ENCODE data around the gene ARL6IP4. TPM values are rescaled to one million over a fixed set of nuclear protein-coding genes. Genes with fewer than 3 reads are reported as not detected.

Gene ARL6IP4
- polyA plus RNA-seq, 2 of the 4 experiments (the other 2 are of a cell fraction) = 208 to 209 TPM

- Histone ChIP-seq H3K4me1 (peaks cover 32% of the 10 kb centered on the region), H3K4me2 (no peak overlapping the region), H3K4me3 (no peak overlapping the region), H3K9me3 (no peaks in the 10 kb centered on the region), H3K27ac (peak overlapping the region; percentile 59 to 84; a peak in 4 of 6 replicates)
- CTCF ChIA-PET = interaction anchor here (0.6 kb wide), 1 partner anchor 29 kb away, joined by 3 read pairs; no protein-coding TSS in a partner anchor
- POLR2A ChIA-PET = no interaction called here
- no peak for ATAC-seq
- FAIRE-seq = no peak
- TF ChIP-seq TFCP2L1 (CRISPR knock-in tag; IDR thresholded peaks at IDR 0.05) (no peak), HOXB13 (CRISPR knock-in tag; IDR thresholded peaks at IDR 0.05; ENCODE audit: low read depth) (no peak), RCOR1 (IDR thresholded peaks at IDR 0.05; ENCODE audit: low read depth, low read length) (no peak), BCL3 (IDR thresholded peaks at IDR 0.05) (no peak), USF2 (IDR thresholded peaks at IDR 0.05) (no peak), SREBF2 (IDR thresholded peaks at IDR 0.05) (no peak), MAX (IDR thresholded peaks at IDR 0.05) (no peak), ESRRA (IDR thresholded peaks at IDR 0.05; ENCODE audit: borderline replicate concordance, low read length) (no peak), CBX8 (IDR thresholded peaks at IDR 0.05) (no peak), JUN (IDR thresholded peaks at IDR 0.05) (no peak), MYC (IDR thresholded peaks at IDR 0.05; ENCODE audit: borderline replicate concordance, low read length) (no peak), POLR2A (IDR thresholded peaks at IDR 0.05; ENCODE audit: low read length) (no peak), RAD21 (conservative IDR thresholded peaks at IDR 0.05 in 1 of 2, IDR thresholded peaks at IDR 0.05 in 1 of 2) (no peak), JUNB (IDR thresholded peaks at IDR 0.05) (no peak), E2F6 (IDR thresholded peaks at IDR 0.05; ENCODE audit: borderline replicate concordance, low read depth) (no peak), FOSB (CRISPR knock-in tag; IDR thresholded peaks at IDR 0.05) (no peak), ZSCAN20 (CRISPR knock-in tag; IDR thresholded peaks at IDR 0.05) (no peak)
- no peak for DNase-seq (ENCODE audit: low read depth in 1 of 2, low spot score in 1 of 2)
- WGBS (ENCODE audit: missing lambda C conversion rate) = 92% methylated on average over 1 of the region's 1 CpG
Observed at GRCh38 chr12:123017753-123018152, 37.3 kb downstream of the ARL6IP4 start.

- ATAC-seq (peak; percentile 56 to 68; a peak in 5 of 6 replicates), DNase-seq (ENCODE audit: low read depth in 1 of 2, low spot score in 1 of 2) (no peak), FAIRE-seq (no peak)
- peak overlapping the region; percentile 57 to 84 for H3K27ac ChIP-seq
- H3K4me1 ChIP-seq = peaks cover 36% of the 10 kb centered on the region
- TF ChIP-seq CTCF (IDR thresholded peaks at IDR 0.05) (no peak), POLR2AphosphoS2 (conservative IDR thresholded peaks at IDR 0.05; ENCODE audit: low read length) (no peak)
- H3K4me2 ChIP-seq = peak overlapping the region; percentile 39
- no peaks in the 10 kb centered on the region for H3K9me3 ChIP-seq
- WGBS (ENCODE audit: missing lambda C conversion rate) = 87% methylated on average over 2 of the region's 2 CpGs
- ChIA-PET CTCF (interaction anchor here (0.6 to 1.5 kb wide), 5 partner anchors 9 to 32 kb away, joined by 3 to 5 read pairs (median 3); no protein-coding TSS in a partner anchor), POLR2A (interaction anchor here (1.6 kb wide), 1 partner anchor 213 kb away, joined by 5 read pairs; no protein-coding TSS in a partner anchor)
- no peak overlapping the region for H3K4me3 ChIP-seq
Observed at GRCh38 chr12:123019841-123020138, 39.3 kb downstream of the ARL6IP4 start.

Measured in A549 (cell line).